ENCODE results near the gene NAP1L4.

- no peak for TF ChIP-seq CTCF (IDR thresholded peaks at IDR 0.05; ENCODE audit: low read depth, low read length)
- TF ChIP-seq EZH2phosphoT487 (IDR thresholded peaks at IDR 0.05; ENCODE audit: low read depth): no peak
Observed at GRCh38 chr11:2912498-2912897, 79.6 kb downstream of the NAP1L4 start.

Measured in OCI-LY3 (cell line).